GM18907 (cell line): ENCODE measurements around the gene FBXL7.

ENCODE experiments used
- ATAC-seq: cut with Tn5 transposase; IDR thresholded peaks from one replicate; pipeline ENCODE4 v1.9.1; 2021; ENCODE audit warnings: mild to moderate bottlenecking, moderate library complexity; ENCODE audit not compliant: unreplicated experiment

The FBXL7 gene

DNA sequence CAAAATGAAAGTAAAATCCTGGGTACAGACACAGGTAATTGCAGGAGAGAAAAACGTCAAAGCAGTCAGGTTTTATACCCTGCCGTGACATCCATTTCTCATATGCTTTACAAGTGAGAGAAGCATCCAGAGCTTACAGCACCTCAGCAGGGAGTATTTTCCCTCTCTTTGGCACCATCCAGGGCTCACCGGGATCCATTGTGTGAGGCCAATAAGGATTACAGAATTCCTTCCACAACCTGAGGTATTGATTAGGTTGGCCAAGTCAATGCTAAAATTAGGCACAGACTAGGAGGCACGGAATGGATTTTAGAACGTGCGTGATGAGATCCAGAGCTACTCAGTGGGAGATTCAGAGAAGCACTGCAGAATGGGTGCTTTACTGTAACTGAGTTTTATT, 296.6 kb downstream of the FBXL7 start:
- no peak for ATAC-seq

DNA sequence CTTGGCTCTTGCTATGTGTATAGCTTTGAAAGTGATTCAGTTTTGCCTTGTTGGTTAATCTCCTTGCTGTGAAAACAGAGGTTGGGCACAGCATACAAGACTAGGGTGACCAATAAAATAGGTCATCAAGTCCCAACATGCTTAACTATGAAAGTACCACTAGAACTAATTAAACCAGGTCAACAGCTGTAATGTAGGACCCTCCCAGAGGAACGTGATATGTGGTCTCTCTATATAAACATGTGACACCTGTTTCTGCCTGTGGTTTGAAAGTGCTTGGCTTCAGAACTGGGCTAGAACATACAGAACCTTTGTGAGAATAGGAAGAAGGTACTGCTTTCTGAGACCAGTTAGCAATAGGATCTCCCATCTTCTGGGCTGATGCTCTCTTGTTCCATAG, 297.1 kb downstream of the FBXL7 start:
- no peak for ATAC-seq

GRCh38 chr5:15798006-15798405, 298.0 kb downstream of the FBXL7 start:
- ATAC-seq: no peak

DNA sequence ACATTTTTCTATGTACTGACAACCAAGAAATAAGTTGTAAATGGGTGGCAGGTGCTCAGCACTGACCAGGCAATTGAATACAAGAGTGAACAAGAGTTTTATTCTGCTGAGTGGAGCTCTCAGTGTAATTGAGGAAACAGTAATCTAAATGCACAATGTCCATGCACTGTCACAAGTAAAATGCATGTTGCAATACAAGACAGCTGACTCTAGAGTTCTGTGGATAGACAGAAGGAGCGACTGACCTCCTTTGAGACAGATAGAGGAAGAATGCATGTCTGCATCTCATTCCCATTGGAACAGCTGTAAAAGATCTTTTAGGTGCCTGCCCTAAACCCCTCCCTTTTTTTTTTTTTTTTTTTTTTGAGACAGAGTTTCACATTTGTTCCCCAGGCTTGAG, 299.0 kb downstream of the FBXL7 start:
- ATAC-seq: no peak

DNA sequence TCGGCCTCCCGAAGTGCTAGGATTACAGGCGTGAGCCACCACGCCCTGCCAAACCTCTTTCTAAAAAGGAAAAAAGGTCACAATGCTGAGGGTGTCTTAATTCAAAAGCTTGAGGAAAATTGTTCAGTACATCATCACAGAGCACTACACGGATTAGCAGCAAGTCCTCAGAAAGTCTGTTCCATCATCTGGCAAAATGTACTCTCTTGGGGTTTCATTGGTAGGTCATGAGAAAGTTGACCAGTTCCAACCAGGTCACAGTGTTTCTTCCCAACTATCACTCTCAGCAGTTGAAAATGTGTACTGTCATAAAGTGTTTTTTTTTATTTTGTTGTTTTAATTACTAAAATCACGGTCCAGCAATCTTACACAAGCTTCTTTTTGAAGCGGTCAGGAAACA, 299.6 kb downstream of the FBXL7 start:
- ATAC-seq: no peak

- no peak for ATAC-seq
These were observed 303.3 kb downstream of the FBXL7 start for GRCh38 chr5:15803280-15803679.

DNA sequence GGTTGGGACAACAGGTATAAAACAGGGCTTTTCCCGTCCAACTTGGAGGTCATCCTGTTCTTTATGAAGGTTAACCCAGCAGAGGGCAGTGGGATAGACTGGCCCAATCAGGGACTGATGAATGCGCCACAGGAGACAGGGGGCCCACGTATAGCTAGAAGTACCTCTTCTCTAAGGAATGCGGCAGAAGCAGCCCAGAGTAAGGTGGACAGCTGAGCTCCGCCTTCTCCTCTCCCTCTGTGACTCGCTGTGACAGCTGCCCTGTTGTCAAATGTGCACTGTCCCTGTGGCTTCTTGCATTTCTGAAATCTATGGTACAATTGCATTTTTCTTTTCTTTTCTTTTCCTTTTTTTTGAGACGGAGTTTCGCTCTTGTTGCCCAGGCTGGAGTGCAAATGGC, 306.6 kb downstream of the FBXL7 start:
- no peak for ATAC-seq

DNA sequence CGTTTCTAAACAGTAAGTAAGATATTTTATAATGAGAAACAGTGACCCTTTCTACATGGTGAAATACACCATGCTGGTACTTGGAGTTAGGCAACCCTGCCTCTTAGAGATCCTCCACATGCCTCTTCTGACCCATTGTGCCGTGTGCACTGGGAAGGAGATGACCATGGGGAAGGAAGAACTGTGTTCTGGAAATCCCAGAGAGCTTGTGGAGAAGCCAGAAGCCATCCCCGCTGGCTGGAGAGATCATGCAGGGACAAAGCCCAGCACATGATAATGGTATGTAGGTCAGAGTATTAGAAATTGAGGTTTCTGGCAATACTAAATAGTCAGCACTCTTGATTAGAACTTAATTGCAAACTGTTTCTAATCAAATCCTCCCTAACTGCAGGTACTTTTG, 307.3 kb downstream of the FBXL7 start:
- no peak for ATAC-seq

DNA sequence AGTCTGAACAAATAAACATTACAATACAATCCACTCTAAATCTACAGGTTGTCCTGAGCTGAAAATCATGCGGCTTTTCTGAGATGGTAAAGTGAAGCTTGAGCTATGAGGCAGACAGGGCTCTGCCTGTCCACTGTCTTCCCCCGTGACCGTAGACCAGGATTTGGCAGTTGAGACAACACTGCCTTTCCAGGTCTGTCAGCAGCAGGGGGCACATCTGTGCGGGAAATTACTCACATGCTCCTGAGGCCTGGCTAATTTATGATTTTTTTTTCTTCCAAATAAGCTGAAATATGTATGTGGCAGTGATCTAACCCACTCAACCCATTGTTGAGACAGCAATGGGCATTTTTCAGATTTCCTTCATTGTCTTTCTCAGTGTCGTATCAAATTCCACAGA, 307.9 kb downstream of the FBXL7 start:
- no peak for ATAC-seq

DNA sequence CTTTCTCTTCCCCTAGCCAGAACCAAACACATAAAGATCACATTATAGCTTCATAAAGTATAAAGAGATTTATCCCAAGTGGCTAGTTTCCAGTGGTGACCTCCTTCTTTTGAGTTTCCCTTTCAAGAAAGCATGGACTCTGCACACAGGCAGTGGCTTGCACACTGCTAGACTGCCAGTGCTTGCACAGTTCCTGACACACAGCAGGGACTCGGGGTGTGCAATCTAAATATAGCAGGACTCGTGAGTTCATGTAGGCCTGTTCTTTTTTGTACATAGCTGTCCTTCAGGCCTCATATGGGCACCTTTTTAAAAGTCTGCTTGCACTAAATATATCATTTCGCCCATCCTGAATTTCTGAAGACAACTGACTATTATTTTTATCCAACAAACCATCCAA, 308.6 kb downstream of the FBXL7 start:
- no peak for ATAC-seq

DNA sequence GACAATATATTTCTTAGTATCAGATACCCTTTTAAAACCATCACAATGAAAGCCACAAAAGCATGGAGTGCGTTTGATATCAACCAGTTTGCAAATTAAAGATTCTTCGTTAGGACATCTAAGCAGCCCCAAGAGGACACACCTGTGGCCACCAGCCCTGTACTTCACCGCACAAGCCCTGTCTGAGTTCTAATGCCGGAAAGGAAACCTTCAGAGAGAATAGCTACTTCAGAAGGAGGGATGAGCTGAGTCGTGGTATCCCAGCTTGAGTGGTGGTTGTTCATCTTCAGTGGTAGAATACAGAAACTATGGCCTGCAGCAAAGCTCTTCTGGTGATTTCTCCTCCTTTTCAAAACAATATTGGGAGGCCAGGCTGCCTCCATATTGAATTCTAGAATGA, 319.6 kb downstream of the FBXL7 start:
- ATAC-seq: no peak

- no peak for ATAC-seq
These were observed 321.5 kb downstream of the FBXL7 start for GRCh38 chr5:15821506-15821905.

DNA sequence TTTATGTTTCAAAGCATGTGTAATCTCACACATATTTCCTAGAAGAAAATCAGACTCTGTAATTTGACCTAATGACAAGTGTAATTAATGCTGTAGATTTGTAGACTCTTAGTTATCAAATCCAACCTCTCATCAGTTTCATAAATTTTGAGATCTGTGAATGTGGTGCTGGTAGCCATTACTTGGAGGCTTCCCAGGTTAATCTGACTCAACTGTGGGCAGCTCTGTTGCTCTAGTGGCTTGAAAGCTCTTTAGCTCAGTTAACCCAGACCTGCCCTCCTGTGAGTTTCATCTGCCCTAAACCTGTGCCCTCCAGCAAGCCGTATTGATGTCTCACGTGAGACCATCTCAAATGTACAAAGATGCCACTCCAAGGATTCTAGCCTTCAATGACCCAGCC, 323.4 kb downstream of the FBXL7 start:
- ATAC-seq: no peak

DNA sequence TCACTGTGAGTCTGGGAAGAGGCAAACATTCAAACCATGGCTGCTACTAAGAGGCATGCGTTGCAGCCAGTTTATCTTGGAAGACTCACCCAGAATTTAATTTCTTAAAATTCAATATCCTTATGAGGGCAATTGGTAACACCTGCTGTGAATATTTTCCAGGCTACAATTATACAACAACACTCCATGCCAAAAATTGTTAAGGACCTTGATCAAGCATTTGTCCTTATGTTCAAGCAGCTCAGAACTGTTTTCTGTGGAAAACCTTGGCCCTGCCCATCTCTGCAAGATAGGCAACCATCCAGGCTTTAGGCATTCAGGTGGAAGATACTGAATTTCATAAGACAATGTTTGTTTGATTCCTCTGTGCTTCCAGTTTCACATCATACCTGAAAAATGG, 327.8 kb downstream of the FBXL7 start:
- no peak for ATAC-seq

DNA sequence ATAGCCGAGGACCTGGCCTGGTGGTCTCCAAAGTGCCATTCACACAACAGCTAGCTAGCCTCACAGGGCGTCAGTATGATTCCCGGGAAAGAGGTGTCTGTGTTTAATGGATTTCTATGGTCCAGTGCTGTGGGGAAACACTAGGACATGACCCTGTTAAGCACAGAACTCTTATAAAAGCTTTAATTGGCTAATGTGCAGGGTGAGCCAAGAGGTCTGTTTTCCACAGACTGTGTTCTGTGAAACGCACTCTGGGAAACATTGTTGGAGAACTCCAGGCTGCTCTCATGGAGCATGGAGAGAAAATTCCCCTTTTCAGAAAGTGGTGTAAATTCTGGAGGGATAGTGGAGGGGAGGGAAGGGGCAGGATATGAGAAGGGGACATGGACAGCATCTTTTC, 331.4 kb downstream of the FBXL7 start:
- ATAC-seq: no peak

DNA sequence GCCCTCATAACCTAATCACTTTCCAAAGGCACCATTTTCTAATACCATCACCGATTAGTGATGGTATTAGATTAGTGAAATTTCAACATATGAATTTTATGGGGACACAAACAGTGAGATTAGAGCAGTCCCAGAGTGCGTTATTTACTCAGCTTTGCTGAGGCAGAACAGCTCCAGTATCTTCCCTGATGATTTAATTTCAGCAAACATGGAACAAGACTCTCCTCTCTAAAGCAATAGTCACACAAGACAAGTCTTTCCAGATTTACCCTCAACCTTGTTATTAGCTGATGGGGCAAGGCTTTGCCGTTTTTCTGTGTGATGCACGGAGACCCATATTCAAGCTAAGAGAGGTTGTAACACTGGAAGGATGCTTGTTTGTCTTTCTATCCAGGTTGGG, 333.4 kb downstream of the FBXL7 start:
- no peak for ATAC-seq

- ATAC-seq: no peak
These were observed 334.7 kb downstream of the FBXL7 start for GRCh38 chr5:15834596-15835245.

DNA sequence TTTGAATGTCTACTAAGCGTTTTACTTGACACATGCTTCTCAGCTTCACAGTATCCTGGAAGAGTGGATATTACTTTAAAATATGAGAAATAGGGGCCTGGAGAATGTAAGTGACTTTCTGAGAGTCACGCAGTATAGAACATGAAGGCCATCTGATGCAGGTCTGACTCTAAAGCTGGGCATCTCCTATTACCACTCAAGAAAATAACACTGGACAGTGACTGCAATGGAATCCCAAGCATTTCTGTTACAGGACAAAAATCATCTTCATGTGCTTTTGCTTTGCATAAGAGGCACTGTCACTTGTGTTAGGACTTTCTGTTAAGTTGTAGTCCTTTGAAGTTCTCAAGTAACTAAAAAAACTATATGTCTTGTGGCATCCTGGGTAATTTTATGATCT, 335.5 kb downstream of the FBXL7 start:
- no peak for ATAC-seq

DNA sequence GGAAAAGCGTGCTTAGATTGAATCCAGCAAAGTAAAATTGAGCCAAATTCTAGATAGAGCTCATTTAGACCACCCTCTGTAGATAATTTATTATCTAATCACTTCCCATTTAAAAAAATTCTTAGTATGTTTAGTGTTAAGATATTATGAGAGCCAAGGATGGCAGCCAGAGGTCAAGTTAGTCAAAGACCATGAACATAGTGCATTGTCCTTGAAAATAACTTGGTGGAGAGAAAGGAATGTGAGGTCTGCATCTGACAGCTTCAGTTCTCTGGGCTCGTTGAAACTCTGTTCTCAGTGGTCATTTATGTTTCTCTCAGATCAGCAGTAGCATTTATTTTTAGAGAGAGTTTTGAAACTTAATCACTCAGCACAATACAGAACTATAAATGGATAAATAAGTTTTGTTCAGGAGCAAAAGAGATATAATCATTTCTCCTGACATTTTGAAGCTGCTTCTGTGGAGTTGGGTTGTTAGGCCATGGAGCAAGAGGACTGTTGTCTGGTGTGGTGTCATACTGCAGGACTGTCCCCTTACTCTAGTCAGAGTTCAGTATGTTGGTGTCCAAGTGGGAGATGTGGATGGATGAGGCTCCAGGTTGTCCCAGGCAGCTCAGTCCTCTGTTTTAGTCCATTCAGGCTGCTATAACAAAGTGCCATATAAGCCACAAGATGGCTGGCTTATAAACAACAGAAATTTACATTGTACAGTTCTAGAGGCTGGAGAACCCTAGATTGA, 337.7 kb downstream of the FBXL7 start:
- ATAC-seq: no peak

DNA sequence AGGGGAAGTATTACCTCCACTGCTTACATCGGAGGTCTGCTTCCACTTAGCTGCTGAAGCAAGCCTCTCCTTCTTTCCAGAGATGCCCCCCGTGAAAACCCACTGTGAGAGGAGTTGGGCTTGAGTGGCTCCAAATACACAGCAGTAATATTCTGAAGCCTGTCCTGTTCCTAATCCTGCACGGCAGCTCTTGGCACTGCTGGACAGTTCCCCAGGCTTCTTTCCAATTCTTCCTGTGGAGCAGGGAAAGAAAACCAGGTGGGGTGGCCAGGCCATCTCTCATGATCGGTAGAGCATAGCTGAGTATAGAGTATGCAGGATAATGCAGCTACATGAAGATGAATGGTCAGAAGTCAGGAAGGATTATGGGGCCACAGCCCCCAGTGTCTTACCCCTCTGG, 344.3 kb downstream of the FBXL7 start:
- ATAC-seq: no peak

DNA sequence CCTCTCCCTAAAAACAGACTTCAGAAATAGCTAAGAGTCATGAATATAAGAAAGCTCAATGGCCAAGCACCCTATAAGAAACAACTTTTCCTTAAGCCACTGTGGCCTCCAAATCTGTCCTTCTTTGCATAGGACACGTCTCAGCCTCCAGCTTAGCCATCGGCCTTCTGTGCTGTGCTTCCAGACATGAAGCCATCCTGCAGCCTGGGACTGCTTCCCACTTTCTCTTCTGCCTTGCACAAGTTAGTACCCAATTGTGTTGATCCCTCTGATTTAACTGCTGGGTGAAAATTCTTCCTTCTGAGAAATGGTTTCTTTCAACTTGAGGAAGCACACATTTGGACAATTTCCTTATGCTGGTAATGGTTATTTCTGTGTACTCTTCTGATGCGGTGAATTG, 344.9 kb downstream of the FBXL7 start:
- ATAC-seq: no peak

- no peak for ATAC-seq
These were observed 350.6 kb downstream of the FBXL7 start for GRCh38 chr5:15850536-15850935.

DNA sequence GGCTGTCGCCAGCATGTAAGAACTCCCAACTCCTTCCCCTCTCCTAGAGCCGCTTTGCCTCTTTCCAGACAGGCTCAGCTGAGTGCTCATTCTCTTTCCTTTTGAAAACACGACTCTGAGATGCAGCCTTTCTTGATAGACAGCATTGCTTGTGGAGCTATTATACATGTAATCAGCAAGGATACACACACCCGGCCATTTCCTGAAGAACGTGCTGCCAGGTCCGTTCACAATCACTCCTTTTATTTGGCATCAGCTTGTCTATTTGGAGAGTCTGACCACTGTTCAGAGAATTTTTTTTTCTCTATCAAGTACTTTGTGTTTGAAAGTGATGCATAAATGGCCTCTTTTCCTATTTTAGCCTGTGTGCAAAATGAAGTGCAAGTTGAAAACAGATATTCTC, 351.0 kb downstream of the FBXL7 start:
- ATAC-seq: no peak
